ENCODE data around the gene TCTN1.
"Not testable (repeated sequence)": the region's sequence is repeated elsewhere in the genome, so short reads cannot be mapped to it uniquely, and the experiment has no call there.

TCTN1 gene
- 3.2 to 8.0 (median 4.8) reads per million in 4 donors for total RNA-seq

- peak; percentile 90 to 96 (median 93) for DNase-seq
These were observed at the start of gene TCTN1 for GRCh38 chr12:110613771-110614684. TCTN1 (plus strand) TSS chr12:110614129; CDS start chr12:110614183, 54 bp downstream.

GRCh38 chr12:110564471-110564991 lies 49.4 kb upstream of the TCTN1 start:
- no peak for DNase-seq

- no peak for DNase-seq
These were observed 47.7 kb upstream of the TCTN1 start for GRCh38 chr12:110565894-110566871.

- DNase-seq: no peak
These were observed 46.9 kb upstream of the TCTN1 start for GRCh38 chr12:110566993-110567392.

- no peak for DNase-seq
These were observed 45.2 kb upstream of the TCTN1 start for GRCh38 chr12:110568752-110569151.

- DNase-seq: not testable (repeated sequence)
These were observed 44.1 kb upstream of the TCTN1 start for GRCh38 chr12:110569838-110570237.

GRCh38 chr12:110570798-110571197 lies 43.1 kb upstream of the TCTN1 start:
- not testable (repeated sequence) for DNase-seq

- no peak for DNase-seq
These were observed 39.9 kb upstream of the TCTN1 start for GRCh38 chr12:110574044-110574443.

- not testable (repeated sequence) for DNase-seq
These were observed 39.2 kb upstream of the TCTN1 start for GRCh38 chr12:110574717-110575230.

- no peak for DNase-seq
These were observed 38.6 kb upstream of the TCTN1 start for GRCh38 chr12:110575326-110575725.

- DNase-seq: no peak
These were observed 37.4 kb upstream of the TCTN1 start for GRCh38 chr12:110576504-110576903.

GRCh38 chr12:110577864-110578693 lies 35.9 kb upstream of the TCTN1 start:
- DNase-seq: peak in 1 of 5 donors; percentile 82

- DNase-seq: no peak
These were observed 35.0 kb upstream of the TCTN1 start for GRCh38 chr12:110578694-110579534.

GRCh38 chr12:110579535-110580253 lies 34.2 kb upstream of the TCTN1 start:
- no peak for DNase-seq

GRCh38 chr12:110581931-110582275 lies 32.0 kb upstream of the TCTN1 start:
- DNase-seq: no peak

- peak; percentile 63 to 80 (median 69) for DNase-seq
These were observed 31.4 kb upstream of the TCTN1 start for GRCh38 chr12:110582276-110583136.

GRCh38 chr12:110583137-110584059 lies 30.5 kb upstream of the TCTN1 start, which contains the start of gene PPTC7:
PPTC7 (minus strand) TSS chr12:110583318; CDS start chr12:110583031, 287 bp downstream.
- peak; percentile 93 to 97 (median 96) for DNase-seq
